Right lobe of liver (tissue), 6 donors: ENCODE measurements around the gene FGF14. TPM values are rescaled to one million over a fixed set of nuclear protein-coding genes. Genes with fewer than 3 reads are reported as not detected.

Experiments
- ATAC-seq, 4 donors: fragments of 200-7000 bp; cut with Tn5 transposase; one replicate each; pipeline ENCODE4 v1.9.1; 2020; ENCODE audit warnings: mild to moderate bottlenecking in 4 of 4, moderate library complexity in 4 of 4
- DNase-seq, 3 donors: peaks; one replicate each; pipeline ENCODE4 v3.0.0-alpha.2; 2020
- H3K27ac ChIP-seq, 3 donors: fragments of 200-600 bp; one replicate each; pipeline ENCODE4 v1.8.0; 2022
- H3K27me3 ChIP-seq, 2 donors: fragments of 200-600 bp; one replicate each; pipeline ENCODE4 v1.8.0; 2022
- H3K36me3 ChIP-seq, 4 donors: fragments of 200-600 bp; sonication (generic) in 1 of 4; one replicate each; pipeline versions ENCODE4 v1.5.1 to v1.8.0; 2017 to 2022; ENCODE audit warnings: control low read depth in 1 of 4
- H3K4me1 ChIP-seq, 4 donors: fragments of 200-600 bp; sonication (generic) in 1 of 4; one replicate each; pipeline versions ENCODE4 v1.5.1 to v1.8.0; 2017 to 2022; ENCODE audit warnings: control low read depth in 1 of 4
- H3K4me3 ChIP-seq, 3 donors: fragments of 200-600 bp; one replicate each; pipeline ENCODE4 v1.8.0; 2022
- H3K9me3 ChIP-seq, 4 donors: fragments of 200-600 bp; sonication (generic) in 1 of 4; one replicate each; pipeline versions ENCODE4 v1.5.1 to v1.8.0; 2017 to 2022; ENCODE audit warnings: control low read depth in 1 of 4
- CTCF ChIP-seq, 4 donors: fragments of 200-600 bp in 3 of 4; fragments of 450-650 bp in 1 of 4; IDR thresholded peaks; one replicate each; pipeline versions ENCODE4 v1.5.1 to v1.8.0; 2016 to 2022; ENCODE audit warnings: antibody characterized with exemption in 4 of 4, mild to moderate bottlenecking in 2 of 4
- POLR2A ChIP-seq: fragments of 450-650 bp; IDR thresholded peaks from one replicate; pipeline ENCODE4 v1.6.1; 2017; ENCODE audit warnings: antibody characterized with exemption, mild to moderate bottlenecking
- WGBS: methylation state at CpG from one replicate; pipeline ENCODE4 v1.1.6; 2018; ENCODE audit warnings: low coverage, low lambda C conversion rate; ENCODE audit not compliant: insufficient coverage; ENCODE audit errors: missing lambda C conversion rate; 5-methylcytosine and 5-hydroxymethylcytosine counted together
- intact Hi-C, 2 donors: fragments of 100-400 bp; cut with DNase I; formaldehyde crosslinking; loops; one replicate each; pipeline versions ENCODE4 v1.11.2 to v1.14.1; 2022
- total RNA-seq, 6 experiments: library from RNA; depleted of rRNA in 2 of 6; stranded (reverse); fragments of >200 nt in 2 of 6; fragmentation: NEBNext Ultra II Directional in 3 of 6; extraction: Animal tissue kit (Norgen Biotek cat#: 25700) in 3 of 6; gene quantifications; one replicate each; pipeline versions ENCODE4 v1.1.0 to v1.2.4, GENCODE V29; 2016 to 2023
- donor health status: DM: no; HTN: yes; CAD: no.
- donor health status: DM: no; HTN: no; CAD: no.
- donor health status: DM: no; HTN: no; CAD: no.
- donor health status: DM: no; HTN: yes; CAD: no.
- donor health status: DM: no; HTN: yes; CAD: no.

FGF14 gene
- total RNA-seq, 6 experiments from 2014 or later: 0.42 to 6.3 (median 1.2) TPM

- Histone ChIP-seq H3K4me1 (no peaks in the 10 kb centered on the region), H3K4me3 (no peak overlapping the region), H3K27ac (no peak overlapping the region), H3K36me3 (no peaks in the 10 kb centered on the region), H3K9me3 (no peaks in the 10 kb centered on the region), H3K27me3 (no peaks in the 10 kb centered on the region)
- 59% methylated on average over 3 of the region's 3 CpGs for WGBS
- no peak for DNase-seq
- TF ChIP-seq CTCF (IDR thresholded peaks at IDR 0.05) (no peak), POLR2A (no peak)
- intact Hi-C loops: no loop called here
- no peak for ATAC-seq
Observed at GRCh38 chr13:101795460-101795859, 606.4 kb downstream of the FGF14 start.

DNA sequence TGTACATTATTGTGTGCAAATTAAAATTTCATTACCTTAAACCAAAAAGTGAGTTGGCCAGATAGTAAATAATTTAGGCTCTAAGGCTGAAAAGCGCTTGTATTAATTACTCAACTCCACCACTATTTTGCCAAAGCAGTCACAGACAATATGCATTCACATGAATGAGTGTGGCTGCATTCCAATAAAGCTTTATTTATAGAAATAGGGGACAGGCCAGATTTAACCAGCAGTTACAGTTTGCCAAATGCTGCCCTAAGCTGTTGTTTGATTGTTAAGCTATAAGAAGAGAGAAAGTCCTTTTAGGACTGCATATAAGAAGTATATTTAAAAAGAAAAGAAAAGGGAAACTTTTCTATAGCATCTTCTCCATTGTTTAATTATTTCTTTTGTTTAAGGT lies 606.8 kb downstream of the FGF14 start:
- intact Hi-C loops: no loop called here
- DNase-seq (no peak), ATAC-seq (no peak)
- Histone ChIP-seq H3K27me3 (no peaks in the 10 kb centered on the region), H3K27ac (no peak overlapping the region), H3K4me1 (no peaks in the 10 kb centered on the region), H3K4me3 (no peak overlapping the region), H3K9me3 (no peaks in the 10 kb centered on the region), H3K36me3 (no peaks in the 10 kb centered on the region)
- TF ChIP-seq POLR2A: no peak
- TF ChIP-seq CTCF (IDR thresholded peaks at IDR 0.05): no peak
- WGBS: 64% methylated on average over 1 of the region's 1 CpG

- Histone ChIP-seq H3K27me3 (no peaks in the 10 kb centered on the region), H3K4me1 (no peaks in the 10 kb centered on the region), H3K4me3 (no peak overlapping the region), H3K36me3 (no peaks in the 10 kb centered on the region), H3K27ac (no peak overlapping the region), H3K9me3 (no peaks in the 10 kb centered on the region)
- DNase-seq (no peak), ATAC-seq (no peak)
- no peak for TF ChIP-seq POLR2A
- TF ChIP-seq CTCF (IDR thresholded peaks at IDR 0.05): no peak
- WGBS: 43% methylated on average over 1 of the region's 1 CpG
- intact Hi-C loops: no loop called here
Observed at GRCh38 chr13:101792189-101792588, 609.7 kb downstream of the FGF14 start.

DNA sequence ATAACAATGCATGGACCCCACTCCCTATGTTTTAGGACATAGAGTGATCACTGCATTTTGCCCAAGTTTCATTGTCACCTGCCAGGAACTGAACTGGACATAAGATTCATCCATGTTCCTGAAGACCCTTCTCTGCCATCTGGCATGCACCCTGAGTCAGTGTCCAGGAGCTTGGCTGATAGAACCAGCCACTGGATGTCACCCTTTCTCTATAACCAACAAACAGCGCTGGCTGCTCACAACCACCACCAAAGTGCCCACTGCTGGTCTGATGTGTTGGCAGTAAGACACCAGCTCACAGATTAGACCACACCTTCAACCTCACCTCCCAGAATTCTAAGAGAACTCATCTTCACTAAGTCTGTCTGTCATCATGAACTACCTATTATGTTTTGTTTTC lies 616.0 kb downstream of the FGF14 start:
- intact Hi-C loops: loop anchor here in 1 of 2 donors (10.0 kb wide), 1 partner anchor 129 kb away; no protein-coding TSS in a partner anchor
- Histone ChIP-seq H3K27ac (no peak overlapping the region), H3K9me3 (no peaks in the 10 kb centered on the region), H3K4me3 (no peak overlapping the region), H3K27me3 (no peaks in the 10 kb centered on the region), H3K4me1 (peaks cover 5 to 40% (median 17%) of the 10 kb centered on the region in 4 donors), H3K36me3 (no peaks in the 10 kb centered on the region)
- peak; percentile 76 to 97 (median 90) for ATAC-seq
- DNase-seq: peak; percentile 52 to 69 (median 60)
- TF ChIP-seq CTCF (IDR thresholded peaks at IDR 0.05) (peak; percentile 63 to 76 (median 70)), POLR2A (no peak)
- no CpG with 5 or more reads among the region's 1 CpG for WGBS

DNA sequence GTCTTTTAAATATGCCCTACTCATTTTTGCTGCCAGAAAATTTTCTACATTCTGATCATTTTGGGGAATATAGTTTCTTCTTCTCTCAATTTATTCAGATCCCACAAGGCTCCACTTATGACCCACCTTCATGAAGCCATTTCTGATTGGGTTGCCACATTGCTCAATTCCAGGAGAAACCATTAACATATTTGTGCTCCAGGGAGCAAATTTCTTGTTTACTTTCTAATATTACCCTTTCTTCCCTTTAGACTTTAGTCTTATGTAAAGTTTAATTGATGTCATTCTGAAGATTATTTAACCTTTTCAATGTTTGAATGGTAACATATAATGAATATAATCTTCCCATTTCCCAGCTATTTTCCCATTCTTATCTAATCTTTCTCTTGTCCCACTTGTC lies 617.5 kb downstream of the FGF14 start:
- no peak for TF ChIP-seq POLR2A
- no peak for TF ChIP-seq CTCF (IDR thresholded peaks at IDR 0.05)
- ATAC-seq (peak; percentile 41 to 67 (median 52)), DNase-seq (no peak)
- Histone ChIP-seq H3K27ac (peak overlapping the region in 2 of 3 donors; percentile 41 to 73), H3K9me3 (no peaks in the 10 kb centered on the region), H3K4me1 (peaks cover 5 to 53% (median 20%) of the 10 kb centered on the region in 4 donors), H3K4me3 (no peak overlapping the region), H3K36me3 (no peaks in the 10 kb centered on the region), H3K27me3 (no peaks in the 10 kb centered on the region)
- intact Hi-C loops: loop anchor here in 1 of 2 donors (10.0 kb wide), 1 partner anchor 130 kb away; no protein-coding TSS in a partner anchor
